Stimulated activated naive CD8-positive, alpha-beta T cell treated with anti-CD3 and anti-CD28 coated beads, Interleukin-15, amount 100 ng/mL, for 72 hours (primary cell): Measurements from ENCODE around the gene ALKBH3.

Experiments
- ATAC-seq: fragments of 150-1000 bp; cut with Tn5 transposase; 2 replicates; pipeline ENCODE4 v1.10.0; 2021; ENCODE audit warnings: mild to moderate bottlenecking, moderate library complexity
- DNase-seq, 2 donors: peaks; one replicate each; pipeline ENCODE4 v3.0.0; 2021 to 2022
- H3K27ac Mint-ChIP-seq, 2 donors: one replicate each; pipeline ENCODE4 v1.8.0; 2022; ENCODE audit warnings: mild to moderate bottlenecking in 2 of 2, mixed read lengths in 2 of 2, moderate library complexity in 2 of 2
- H3K27me3 Mint-ChIP-seq: one replicate; pipeline ENCODE4 v1.8.0; 2022; ENCODE audit warnings: mixed read lengths
- H3K4me1 Mint-ChIP-seq: one replicate; pipeline ENCODE4 v1.8.0; 2022; ENCODE audit warnings: mild to moderate bottlenecking, mixed read lengths
- H3K4me3 Mint-ChIP-seq, 2 donors: one replicate each; pipeline ENCODE4 v1.8.0; 2022; ENCODE audit warnings: mild to moderate bottlenecking in 2 of 2, mixed read lengths in 2 of 2, moderate library complexity in 1 of 2
- H3K9me3 Mint-ChIP-seq, 2 donors: one replicate each; pipeline ENCODE4 v1.8.0; 2022; ENCODE audit warnings: mixed read lengths in 2 of 2

The ALKBH3 gene

DNA sequence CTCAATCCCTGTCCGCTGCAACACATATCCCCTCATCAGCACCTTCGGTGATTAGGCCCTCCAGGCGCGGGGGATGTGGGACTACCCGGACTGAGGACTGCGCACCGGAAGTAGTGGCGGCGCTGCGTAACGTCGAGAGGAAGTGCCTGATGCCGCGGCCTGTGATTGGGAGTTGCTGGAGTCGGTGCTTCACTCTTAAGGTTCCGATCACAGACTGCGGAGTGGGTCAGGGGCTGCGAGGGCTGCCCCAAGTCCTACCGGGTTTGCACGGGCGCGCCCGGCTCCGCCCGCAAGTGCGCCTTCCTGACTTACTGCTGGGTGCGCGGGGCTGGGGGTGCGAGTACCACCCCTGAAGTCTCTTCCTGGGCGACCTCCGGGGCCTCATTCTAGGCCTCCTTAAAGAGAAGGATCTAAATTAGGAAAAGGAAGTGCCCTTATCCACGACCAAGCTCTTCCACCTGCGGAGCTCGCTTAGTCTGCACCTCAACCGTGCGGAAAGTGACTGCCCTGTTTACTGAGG lies at the start of gene ALKBH3:
Gene ALKBH3 (plus strand): TSS at position 192 of the 520 bp plus-strand sequence. CDS start 1,822 bp downstream, outside the sequence.
- Mint-ChIP-seq H3K27ac (peak within 1 kb of the TSS; percentile 82 to 83), H3K4me1 (peaks cover 26% of the 10 kb centered on the region), H3K9me3 (peaks cover 0 to 4% of the 10 kb centered on the region in 2 donors), H3K4me3 (peak within 1 kb of the TSS; percentile 84 to 90), H3K27me3 (no peaks in the 10 kb centered on the region)
- DNase-seq (peak; percentile 89 to 93), ATAC-seq (peak; percentile 100)

DNA sequence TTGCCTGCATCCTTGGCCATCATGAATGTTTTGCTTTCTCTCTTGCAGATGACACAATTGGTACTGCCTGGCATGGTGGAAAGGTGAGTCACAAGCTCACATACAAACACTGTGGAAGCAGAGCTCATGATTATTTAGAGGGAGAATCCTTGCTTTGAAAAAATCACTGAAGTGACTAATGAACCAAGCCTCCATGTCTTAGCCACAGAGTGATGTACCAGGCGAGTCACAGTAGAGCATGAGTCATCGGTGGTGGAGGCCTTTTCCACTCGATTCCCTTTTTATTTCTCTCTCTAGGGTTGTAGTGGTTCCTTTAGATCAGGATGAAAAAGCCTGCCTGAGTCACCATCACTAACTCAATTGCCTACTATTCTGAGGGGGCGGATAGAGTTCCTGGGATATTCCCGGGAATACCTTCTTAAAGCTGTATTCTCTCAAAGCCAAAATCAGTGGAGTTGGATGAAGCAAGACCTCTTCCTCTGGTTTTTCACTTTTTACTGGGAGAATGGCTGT lies 49.6 kb upstream of the ALKBH3 start:
- no peaks in the 10 kb centered on the region for H3K9me3 Mint-ChIP-seq
- DNase-seq: peak; percentile 23 to 66
- H3K27ac Mint-ChIP-seq: peak overlapping the region in 1 of 2 donors; percentile 84
- H3K4me3 Mint-ChIP-seq: peak overlapping the region; percentile 28 to 60
- ATAC-seq: peak; percentile 100
- no peaks in the 10 kb centered on the region for H3K27me3 Mint-ChIP-seq
- peaks cover 12% of the 10 kb centered on the region for H3K4me1 Mint-ChIP-seq

DNA sequence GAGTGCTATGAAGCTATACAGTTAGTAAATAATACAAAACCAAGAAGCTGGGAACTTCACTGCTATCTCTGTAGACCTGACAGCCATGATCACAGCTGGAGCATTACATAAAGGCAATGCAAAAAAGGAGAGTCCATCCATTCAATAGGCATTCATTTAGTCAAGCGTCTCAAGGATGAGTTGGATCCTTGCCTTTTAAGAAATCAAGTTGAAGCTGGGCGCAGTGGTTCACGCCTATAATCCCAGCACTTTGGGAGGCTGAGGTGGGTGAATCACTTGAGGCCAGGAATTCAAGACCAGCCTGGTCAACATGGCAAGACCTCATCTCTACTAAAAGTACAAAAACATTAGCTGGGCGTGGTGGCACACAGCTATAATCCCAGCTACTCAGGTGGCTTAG lies 48.1 kb upstream of the ALKBH3 start:
- H3K4me1 Mint-ChIP-seq: peaks cover 12% of the 10 kb centered on the region
- no peak overlapping the region for H3K27ac Mint-ChIP-seq
- no peak overlapping the region for H3K4me3 Mint-ChIP-seq
- ATAC-seq (no peak), DNase-seq (no peak)
- H3K9me3 Mint-ChIP-seq: no peaks in the 10 kb centered on the region
- H3K27me3 Mint-ChIP-seq: no peaks in the 10 kb centered on the region

DNA sequence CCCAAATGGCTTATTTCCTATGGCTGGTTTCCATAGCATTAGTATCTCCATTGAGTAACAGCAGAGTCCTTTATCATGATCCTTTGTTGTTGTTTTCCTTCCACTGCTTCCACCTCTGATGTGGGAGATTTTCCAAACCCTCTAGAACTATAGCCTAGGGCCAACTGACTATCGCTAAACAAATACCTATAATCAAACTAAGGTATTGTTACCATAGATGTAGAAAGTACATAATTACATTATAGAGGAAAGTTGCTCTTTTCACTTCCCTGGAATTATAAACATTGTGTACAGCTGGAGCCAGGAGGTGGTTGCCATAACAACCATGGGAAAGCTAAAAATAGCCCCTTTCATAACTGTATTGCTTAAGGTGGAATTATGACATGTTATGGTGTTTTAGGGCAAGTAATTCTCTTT lies 47.0 kb upstream of the ALKBH3 start:
- Mint-ChIP-seq H3K9me3 (no peaks in the 10 kb centered on the region), H3K27me3 (no peaks in the 10 kb centered on the region), H3K4me3 (no peak overlapping the region), H3K4me1 (peaks cover 12% of the 10 kb centered on the region), H3K27ac (no peak overlapping the region)
- DNase-seq: no peak
- no peak for ATAC-seq

DNA sequence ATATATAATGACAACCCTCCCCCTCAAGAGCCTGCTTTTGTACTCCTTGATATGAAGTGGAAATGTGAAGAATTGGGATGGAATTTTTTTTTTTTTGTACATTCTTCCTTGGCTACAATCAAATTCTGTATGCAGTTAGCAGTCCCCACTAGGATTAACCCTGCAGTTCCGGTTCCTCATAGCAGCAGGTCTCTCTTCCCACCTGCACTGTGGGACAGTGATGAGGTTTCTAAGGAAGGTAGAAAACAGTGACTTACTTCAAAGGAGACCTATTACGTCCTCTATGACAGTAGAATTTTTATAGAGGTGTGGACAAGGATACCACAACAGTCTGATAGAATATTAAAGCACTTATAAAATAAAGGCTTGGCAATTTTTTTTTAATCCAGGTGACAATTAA lies 46.3 kb upstream of the ALKBH3 start:
- no peak for ATAC-seq
- H3K27ac Mint-ChIP-seq: no peak overlapping the region
- peaks cover 12% of the 10 kb centered on the region for H3K4me1 Mint-ChIP-seq
- DNase-seq: no peak
- no peaks in the 10 kb centered on the region for H3K27me3 Mint-ChIP-seq
- H3K4me3 Mint-ChIP-seq: no peak overlapping the region
- no peaks in the 10 kb centered on the region for H3K9me3 Mint-ChIP-seq

DNA sequence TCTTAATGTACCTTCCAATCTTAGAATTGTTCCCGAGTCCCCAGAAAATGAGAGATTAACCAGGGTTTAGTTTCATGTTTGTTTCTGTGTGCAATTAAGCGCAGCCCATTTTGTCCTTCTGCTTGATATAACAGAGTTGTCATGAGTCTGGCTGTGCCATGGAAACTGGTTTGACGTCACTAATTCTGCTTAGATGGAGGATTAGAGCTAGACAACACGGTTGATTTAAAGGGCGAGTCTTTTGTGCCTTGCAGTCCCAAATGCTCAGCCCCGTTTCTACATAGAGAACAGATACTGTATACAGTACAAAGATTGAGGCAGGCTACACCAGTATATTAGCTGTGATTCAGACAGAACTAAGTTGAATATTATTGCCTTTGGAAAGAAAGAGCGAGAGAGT lies 45.5 kb upstream of the ALKBH3 start:
- no peak overlapping the region for H3K27ac Mint-ChIP-seq

DNA sequence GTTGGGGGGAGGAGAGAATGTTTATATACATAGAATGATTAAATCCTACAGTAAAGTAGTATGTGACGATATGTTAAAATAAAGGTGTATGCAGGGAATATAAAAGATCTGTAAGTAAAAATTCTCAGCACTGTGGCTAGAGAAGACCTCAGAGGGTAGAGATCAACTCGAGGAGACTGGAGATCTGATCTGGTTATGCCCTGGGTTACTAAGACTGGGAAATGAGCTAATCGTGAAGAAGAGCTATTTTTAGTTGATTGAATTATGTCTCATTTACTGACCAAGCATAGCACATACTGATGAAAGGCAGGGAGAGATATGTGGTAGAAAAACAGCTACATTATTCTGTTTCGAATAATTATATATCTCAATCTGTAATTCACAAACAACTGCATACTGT lies 42.8 kb upstream of the ALKBH3 start:
- H3K27ac Mint-ChIP-seq: no peak overlapping the region
- H3K27me3 Mint-ChIP-seq: no peaks in the 10 kb centered on the region

More for the DNA sequence above, 45.5 kb upstream of the ALKBH3 start:
- DNase-seq (no peak), ATAC-seq (no peak)
- no peak overlapping the region for H3K4me3 Mint-ChIP-seq
- H3K4me1 Mint-ChIP-seq: peaks cover 12% of the 10 kb centered on the region
- H3K9me3 Mint-ChIP-seq: no peaks in the 10 kb centered on the region
- H3K27me3 Mint-ChIP-seq: no peaks in the 10 kb centered on the region

DNA sequence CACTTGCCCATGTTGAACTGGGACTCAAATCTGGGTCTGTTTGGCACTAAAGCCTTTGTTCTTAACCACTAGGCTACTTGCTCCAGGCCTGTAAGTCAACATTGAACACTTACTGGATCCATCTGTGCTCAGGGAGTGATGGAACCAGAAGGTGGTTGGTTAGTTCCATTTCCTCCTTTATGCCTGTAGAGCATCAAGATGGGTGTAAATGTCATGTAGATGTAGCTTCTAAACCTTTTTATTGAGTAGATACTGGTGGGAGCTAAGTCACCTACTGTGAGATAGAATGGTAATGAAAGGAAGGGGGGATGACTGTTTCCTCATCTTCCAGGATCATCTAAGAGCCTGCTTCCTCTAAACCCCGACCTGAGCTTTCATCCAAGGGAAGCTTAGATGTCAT lies 38.6 kb upstream of the ALKBH3 start:
- Mint-ChIP-seq H3K9me3 (no peaks in the 10 kb centered on the region), H3K4me1 (no peaks in the 10 kb centered on the region), H3K27me3 (no peaks in the 10 kb centered on the region), H3K4me3 (no peak overlapping the region), H3K27ac (no peak overlapping the region)
- ATAC-seq (no peak), DNase-seq (no peak)

More for the DNA sequence above, 42.8 kb upstream of the ALKBH3 start:
- ATAC-seq (no peak), DNase-seq (no peak)
- no peak overlapping the region for H3K4me3 Mint-ChIP-seq
- no peaks in the 10 kb centered on the region for H3K4me1 Mint-ChIP-seq
- no peaks in the 10 kb centered on the region for H3K9me3 Mint-ChIP-seq

DNA sequence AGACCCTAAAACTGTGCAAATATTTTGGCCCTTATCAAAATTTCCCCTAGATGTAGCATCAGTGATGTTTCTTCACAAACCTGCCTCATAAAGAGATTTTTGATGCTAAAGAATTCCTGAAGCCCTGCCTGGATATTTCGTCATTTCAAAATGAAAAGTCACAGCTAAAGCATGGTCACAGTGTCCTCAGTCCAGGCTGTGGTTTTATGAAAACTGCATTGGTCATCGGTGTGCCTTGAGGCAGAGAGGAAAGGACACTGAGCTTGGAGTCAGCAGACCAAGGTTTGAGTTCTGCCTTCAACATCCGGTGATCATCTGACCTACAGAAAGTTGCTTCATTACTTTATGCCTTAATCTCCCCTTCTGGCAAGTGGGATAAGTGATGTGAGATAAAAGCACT lies 34.8 kb upstream of the ALKBH3 start:
- H3K4me3 Mint-ChIP-seq: no peak overlapping the region
- ATAC-seq (no peak), DNase-seq (no peak)
- no peaks in the 10 kb centered on the region for H3K27me3 Mint-ChIP-seq
- H3K27ac Mint-ChIP-seq: no peak overlapping the region
- no peaks in the 10 kb centered on the region for H3K4me1 Mint-ChIP-seq
- no peaks in the 10 kb centered on the region for H3K9me3 Mint-ChIP-seq

DNA sequence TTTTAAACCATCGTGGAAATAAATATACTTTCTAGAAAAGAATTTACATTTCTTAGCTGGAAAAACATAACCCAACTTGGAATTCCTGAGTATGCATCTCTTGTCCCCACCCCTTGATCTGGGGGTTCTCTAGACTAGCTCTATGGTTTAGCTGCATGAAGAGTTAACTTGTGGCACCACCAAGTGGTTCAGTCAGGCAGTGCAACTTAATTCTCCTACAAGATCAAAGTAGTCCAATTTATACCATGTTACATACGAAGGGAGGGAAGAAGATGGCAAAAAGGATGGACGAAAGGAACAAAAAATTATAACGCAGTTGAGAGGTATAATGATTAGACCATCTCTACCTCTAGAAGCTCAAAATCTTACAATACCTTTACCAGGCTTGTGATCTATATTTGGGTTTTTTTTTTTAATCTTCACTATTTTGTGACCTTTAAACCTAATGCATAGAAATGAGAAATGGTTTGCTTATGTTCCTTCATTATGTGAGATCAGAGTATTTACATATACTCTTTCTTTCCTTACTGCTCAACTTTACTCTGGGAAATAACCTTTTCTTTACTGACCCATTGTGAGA lies 28.5 kb upstream of the ALKBH3 start:
- Mint-ChIP-seq H3K4me3 (no peak overlapping the region), H3K9me3 (no peaks in the 10 kb centered on the region), H3K27me3 (no peaks in the 10 kb centered on the region), H3K4me1 (no peaks in the 10 kb centered on the region), H3K27ac (no peak overlapping the region)
- peak; percentile 80 for ATAC-seq
- peak; percentile 50 to 57 for DNase-seq

DNA sequence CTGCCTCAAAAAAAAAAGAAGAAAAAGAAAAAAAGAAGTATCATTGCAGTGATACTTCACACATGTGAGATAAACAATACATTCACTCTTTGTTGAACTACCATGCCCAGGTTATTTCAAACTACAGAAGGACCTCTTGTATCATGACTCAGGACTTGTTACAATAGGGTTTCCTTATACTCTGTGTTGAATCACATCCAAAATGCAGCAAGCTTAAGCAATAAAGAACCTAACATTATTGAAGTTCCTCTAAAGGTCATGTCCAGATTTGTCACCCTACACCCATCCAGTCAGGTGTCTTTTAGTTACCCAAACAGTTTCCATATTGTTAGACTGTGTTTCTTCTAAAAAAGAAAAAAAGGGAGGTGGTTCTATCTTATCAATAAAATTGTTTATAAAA lies 26.9 kb upstream of the ALKBH3 start:
- H3K27ac Mint-ChIP-seq: peak overlapping the region in 1 of 2 donors; percentile 82
- no peaks in the 10 kb centered on the region for H3K4me1 Mint-ChIP-seq
- no peaks in the 10 kb centered on the region for H3K27me3 Mint-ChIP-seq
- ATAC-seq (no peak), DNase-seq (no peak)
- no peak overlapping the region for H3K4me3 Mint-ChIP-seq
- no peaks in the 10 kb centered on the region for H3K9me3 Mint-ChIP-seq

DNA sequence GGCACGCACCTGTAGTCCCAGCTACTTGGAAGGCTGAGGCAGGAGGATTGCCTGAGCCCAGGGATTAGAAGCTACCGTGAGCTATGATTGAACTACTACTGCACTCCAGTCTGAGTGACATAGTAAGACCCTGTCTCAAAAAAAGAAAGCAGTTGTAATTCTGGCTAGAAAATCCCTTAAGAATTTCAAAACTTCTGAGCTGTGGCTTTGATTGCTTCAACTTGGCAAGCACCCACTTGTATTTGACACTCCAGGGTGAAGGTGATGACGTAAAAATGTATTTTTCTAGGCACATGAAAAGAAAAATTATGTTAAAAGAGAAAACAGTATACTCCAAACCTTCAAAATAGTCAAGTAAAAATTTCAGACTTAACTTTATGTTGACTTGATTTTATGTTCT lies 23.6 kb upstream of the ALKBH3 start:
- H3K4me3 Mint-ChIP-seq: no peak overlapping the region
- ATAC-seq (no peak), DNase-seq (no peak)
- H3K4me1 Mint-ChIP-seq: no peaks in the 10 kb centered on the region
- no peak overlapping the region for H3K27ac Mint-ChIP-seq
- no peaks in the 10 kb centered on the region for H3K27me3 Mint-ChIP-seq
- peaks cover 9 to 10% of the 10 kb centered on the region in 2 donors for H3K9me3 Mint-ChIP-seq

DNA sequence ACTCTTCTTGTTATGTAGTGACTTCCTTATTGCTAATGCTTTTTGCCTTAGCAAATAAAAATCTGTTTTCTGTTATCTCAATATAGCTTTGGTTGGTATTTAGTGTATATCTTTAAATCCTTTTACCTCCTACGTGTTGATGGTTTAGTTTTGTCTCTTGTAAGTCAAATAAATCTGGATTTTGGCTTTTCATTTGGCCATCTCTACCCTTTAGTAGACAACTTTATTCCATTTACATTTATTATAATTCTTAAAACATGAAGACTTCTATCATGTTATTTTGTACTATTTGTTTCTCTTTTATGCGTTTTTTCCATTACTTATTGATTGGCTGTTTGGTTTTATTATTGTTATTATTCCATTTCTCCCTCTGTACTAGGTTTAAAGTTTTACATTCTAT lies 19.5 kb upstream of the ALKBH3 start:
- Mint-ChIP-seq H3K9me3 (peaks cover 9 to 10% of the 10 kb centered on the region in 2 donors), H3K4me1 (peaks cover 10% of the 10 kb centered on the region), H3K27ac (peak overlapping the region in 1 of 2 donors; percentile 88), H3K27me3 (peaks cover 8% of the 10 kb centered on the region), H3K4me3 (no peak overlapping the region)
- ATAC-seq (no peak), DNase-seq (no peak)

DNA sequence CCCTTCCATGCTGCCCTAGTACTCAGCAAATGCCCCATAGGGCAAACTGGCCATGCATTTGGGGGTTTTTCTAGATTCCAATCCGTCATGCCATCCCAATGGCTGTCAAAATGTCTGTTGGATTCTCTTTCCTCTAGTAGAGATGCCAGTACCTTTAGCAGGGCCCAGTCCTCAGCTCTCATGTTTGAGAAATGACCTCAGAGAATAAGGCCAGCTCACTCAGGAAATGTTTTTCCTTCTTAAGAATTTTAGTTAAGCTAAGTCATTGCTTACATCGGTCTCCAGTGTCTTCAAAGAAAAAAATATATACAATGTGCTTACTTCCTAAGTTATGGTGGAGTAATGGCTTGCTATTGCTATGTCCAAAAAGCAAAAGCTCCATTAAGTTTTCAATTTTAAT lies 14.1 kb upstream of the ALKBH3 start:
- H3K9me3 Mint-ChIP-seq: peaks cover 7 to 8% of the 10 kb centered on the region in 2 donors
- ATAC-seq (no peak), DNase-seq (no peak)
- peaks cover 18% of the 10 kb centered on the region for H3K27me3 Mint-ChIP-seq
- no peak overlapping the region for H3K4me3 Mint-ChIP-seq
- no peak overlapping the region for H3K27ac Mint-ChIP-seq
- H3K4me1 Mint-ChIP-seq: peaks cover 31% of the 10 kb centered on the region

DNA sequence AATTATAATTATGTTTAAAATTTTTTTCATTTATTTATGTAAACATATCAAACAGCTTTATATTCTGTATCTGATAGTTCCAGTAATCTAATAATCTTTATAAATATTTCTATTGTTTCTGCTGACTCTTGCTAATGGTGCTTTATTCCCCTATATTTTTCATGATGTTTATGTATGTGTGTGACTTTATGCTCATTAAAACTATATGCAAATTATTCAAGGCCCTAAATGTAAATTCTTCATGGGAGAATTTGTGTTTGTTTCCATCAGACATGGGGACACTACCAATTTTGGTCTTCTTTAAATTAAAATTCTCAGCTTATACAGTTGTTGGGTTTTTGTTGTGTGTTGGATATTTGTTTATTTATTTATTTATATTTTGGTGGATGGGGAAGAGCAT lies 13.7 kb upstream of the ALKBH3 start:
- peaks cover 31% of the 10 kb centered on the region for H3K4me1 Mint-ChIP-seq
- peaks cover 22% of the 10 kb centered on the region for H3K27me3 Mint-ChIP-seq
- no peak for DNase-seq
- ATAC-seq: no peak
- peaks cover 7 to 8% of the 10 kb centered on the region in 2 donors for H3K9me3 Mint-ChIP-seq
- no peak overlapping the region for H3K27ac Mint-ChIP-seq
- H3K4me3 Mint-ChIP-seq: no peak overlapping the region

DNA sequence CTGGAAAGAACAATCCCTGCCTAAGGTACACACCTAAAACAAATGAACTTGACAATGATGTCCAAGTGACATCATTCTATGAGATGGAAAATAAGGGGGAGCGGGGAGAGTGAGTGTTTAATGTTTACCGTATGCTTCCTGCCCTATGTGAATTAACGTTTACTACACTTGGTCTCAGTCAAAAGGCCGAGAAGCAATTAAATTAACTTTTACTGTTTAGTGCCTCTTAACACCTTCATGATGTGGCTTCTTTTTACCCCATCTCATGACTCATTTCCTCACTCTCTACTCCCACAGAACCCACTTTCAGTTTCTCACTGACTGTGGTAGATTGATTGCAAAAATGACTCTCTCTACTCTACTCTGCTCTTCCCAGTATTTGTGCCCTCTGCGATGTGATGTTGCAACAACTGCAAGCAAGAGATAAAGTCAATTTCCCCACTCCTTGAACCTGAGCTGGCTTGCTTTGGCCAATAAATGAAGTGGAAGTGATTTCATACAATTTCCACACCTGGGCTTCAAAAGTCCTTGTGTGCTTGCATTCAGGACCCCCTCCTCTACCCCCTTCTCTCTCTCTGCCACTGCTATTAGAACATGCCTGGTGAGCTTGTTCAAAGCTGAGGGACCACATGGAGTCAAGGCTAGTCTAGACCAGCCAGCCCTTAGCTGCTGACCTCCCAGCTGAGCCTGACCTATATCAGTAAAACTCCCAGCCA lies 11.6 kb upstream of the ALKBH3 start:
- ATAC-seq (peak; percentile 98), DNase-seq (peak; percentile 50 to 63)
- Mint-ChIP-seq H3K4me1 (peaks cover 26% of the 10 kb centered on the region), H3K4me3 (peak overlapping the region; percentile 41 to 70), H3K27ac (peak overlapping the region in 1 of 2 donors; percentile 44), H3K9me3 (peaks cover 7 to 8% of the 10 kb centered on the region in 2 donors), H3K27me3 (peaks cover 43% of the 10 kb centered on the region)
